RWPE2 (cell line): Measurements from ENCODE around the gene SLC24A1.

Experiments used
- ATAC-seq: fragments of 200-7000 bp; cut with Tn5 transposase; 3 replicates; pipeline ENCODE4 v1.9.1; 2021; ENCODE audit warnings: low read depth
- DNase-seq: peaks from one replicate; pipeline ENCODE4 v3.0.0-alpha.2; 2020; ENCODE audit warnings: low spot score
- H3K27ac ChIP-seq: fragments of 450-650 bp; 2 replicates; pipeline ENCODE4 v1.5.1; 2017; ENCODE audit warnings: mild to moderate bottlenecking; ENCODE audit not compliant: poor library complexity, severe bottlenecking
- H3K27me3 ChIP-seq: fragments of 250-450 bp; sonication (Bioruptor Pico); 2 replicates; pipeline ENCODE4 v1.5.1; 2021; ENCODE audit warnings: mild to moderate bottlenecking, moderate library complexity; ENCODE audit not compliant: insufficient read depth, poor library complexity, severe bottlenecking
- H3K36me3 ChIP-seq: fragments of 250-450 bp; sonication (Bioruptor Pico); 2 replicates; pipeline ENCODE4 v1.5.1; 2020; ENCODE audit warnings: low read depth, mild to moderate bottlenecking, moderate library complexity
- H3K4me1 ChIP-seq: fragments of 250-450 bp; sonication (Bioruptor Pico); 2 replicates; pipeline ENCODE4 v1.5.1; 2021; ENCODE audit warnings: mild to moderate bottlenecking, moderate library complexity; ENCODE audit not compliant: insufficient read depth, poor library complexity, severe bottlenecking
- H3K4me3 ChIP-seq: fragments of 250-450 bp; sonication (Bioruptor Pico); 2 replicates; pipeline ENCODE4 v1.5.1; 2021; ENCODE audit warnings: mild to moderate bottlenecking, moderate library complexity; ENCODE audit not compliant: severe bottlenecking
- H3K9me3 ChIP-seq: fragments of 250-450 bp; sonication (Bioruptor Pico); 2 replicates; pipeline ENCODE4 v1.5.1; 2021; ENCODE audit warnings: mild to moderate bottlenecking, moderate library complexity; ENCODE audit not compliant: severe bottlenecking
- CTCF ChIP-seq: fragments of 450-650 bp; IDR thresholded peaks from one replicate; pipeline ENCODE4 v1.5.1; 2017; ENCODE audit warnings: mild to moderate bottlenecking, moderate library complexity; ENCODE audit not compliant: poor library complexity, severe bottlenecking

The SLC24A1 gene

GRCh38 chr15:65621638-65622037 is at the start of gene SLC24A1:
Gene SLC24A1, plus strand, starts transcription at chr15:65621938. Its CDS starts 2,143 bp downstream, at chr15:65624081.
- H3K27ac ChIP-seq, result no peak within 1 kb of the TSS
- H3K4me1 ChIP-seq, result no peaks in the 10 kb centered on the region
- no peak within 1 kb of the TSS for H3K4me3 ChIP-seq
- DNase-seq, result no peak
- no peaks in the 10 kb centered on the region for H3K27me3 ChIP-seq
- H3K36me3 ChIP-seq, result no peaks in the 10 kb centered on the region
- no peak for ATAC-seq
- H3K9me3 ChIP-seq, result no peaks in the 10 kb centered on the region
- no peak for TF ChIP-seq CTCF

GRCh38 chr15:65571971-65572370 is 49.8 kb upstream of the SLC24A1 start:
- TF ChIP-seq CTCF, result no peak
- Histone ChIP-seq H3K36me3 (peaks cover 84% of the 10 kb centered on the region), H3K27ac (no peak overlapping the region), H3K27me3 (no peaks in the 10 kb centered on the region), H3K4me1 (no peaks in the 10 kb centered on the region), H3K9me3 (no peaks in the 10 kb centered on the region), H3K4me3 (no peak overlapping the region)
- DNase-seq (no peak), ATAC-seq (no peak)

GRCh38 chr15:65576664-65577063 is 45.1 kb upstream of the SLC24A1 start:
- DNase-seq, result no peak
- Histone ChIP-seq H3K36me3 (peaks cover 81% of the 10 kb centered on the region), H3K27me3 (no peaks in the 10 kb centered on the region), H3K9me3 (no peaks in the 10 kb centered on the region), H3K4me1 (no peaks in the 10 kb centered on the region), H3K27ac (peak overlapping the region; percentile 7), H3K4me3 (no peak overlapping the region)
- ATAC-seq, result peak; percentile 55
- no peak for TF ChIP-seq CTCF

- H3K27ac ChIP-seq, result peak overlapping the region; percentile 7
- no peaks in the 10 kb centered on the region for H3K4me1 ChIP-seq
- no peak for ATAC-seq
- no peak overlapping the region for H3K4me3 ChIP-seq
- H3K9me3 ChIP-seq, result no peaks in the 10 kb centered on the region
- no peak for DNase-seq
- H3K36me3 ChIP-seq, result peaks cover 81% of the 10 kb centered on the region
- no peaks in the 10 kb centered on the region for H3K27me3 ChIP-seq
- no peak for TF ChIP-seq CTCF
Observed at GRCh38 chr15:65577129-65577996, 44.4 kb upstream of the SLC24A1 start.
